Stimulated activated CD4-positive, alpha-beta T cell treated with anti-CD3 and anti-CD28 coated beads, TNF-alpha, amount 100 ng/mL, for 1 hour (primary cell): ENCODE data around the gene SLC39A9.
"Not testable (repeated sequence)": the region's sequence is repeated elsewhere in the genome, so short reads cannot be mapped to it uniquely, and the experiment has no call there.

Experiments used
- DNase-seq, 3 donors: peaks; one replicate each; pipeline ENCODE4 v3.0.0-alpha.2; 2020; ENCODE audit warnings: low read depth in 3 of 3, low spot score in 1 of 3

Gene SLC39A9

DNA sequence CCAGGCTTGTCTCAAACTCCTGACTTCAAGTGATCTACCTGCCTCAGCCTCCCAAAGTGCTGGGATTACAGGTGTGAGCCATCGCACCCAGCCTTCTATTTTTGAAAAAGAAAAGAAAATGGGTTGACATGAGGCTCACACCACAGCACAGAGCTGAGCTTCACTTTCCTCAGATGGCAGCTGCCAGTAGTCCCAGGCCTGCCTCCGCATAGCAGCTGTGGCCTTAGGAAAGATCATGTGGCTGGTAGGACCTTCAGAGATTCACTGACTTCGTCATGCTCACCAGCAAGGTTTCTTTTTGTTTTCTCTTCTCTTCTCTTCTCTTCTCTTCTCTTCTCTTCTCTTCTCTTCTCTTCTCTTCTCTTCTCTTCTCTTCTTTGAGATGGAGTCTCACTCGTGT is 99.8 kb downstream of the SLC39A9 start:
- DNase-seq: not testable (repeated sequence)

- no peak for DNase-seq
These were observed 100.9 kb downstream of the SLC39A9 start for GRCh38 chr14:69499436-69499835.

- no peak for DNase-seq
These were observed 101.6 kb downstream of the SLC39A9 start for GRCh38 chr14:69500096-69500495.

- DNase-seq: no peak
These were observed 102.2 kb downstream of the SLC39A9 start for GRCh38 chr14:69500736-69501135.

DNA sequence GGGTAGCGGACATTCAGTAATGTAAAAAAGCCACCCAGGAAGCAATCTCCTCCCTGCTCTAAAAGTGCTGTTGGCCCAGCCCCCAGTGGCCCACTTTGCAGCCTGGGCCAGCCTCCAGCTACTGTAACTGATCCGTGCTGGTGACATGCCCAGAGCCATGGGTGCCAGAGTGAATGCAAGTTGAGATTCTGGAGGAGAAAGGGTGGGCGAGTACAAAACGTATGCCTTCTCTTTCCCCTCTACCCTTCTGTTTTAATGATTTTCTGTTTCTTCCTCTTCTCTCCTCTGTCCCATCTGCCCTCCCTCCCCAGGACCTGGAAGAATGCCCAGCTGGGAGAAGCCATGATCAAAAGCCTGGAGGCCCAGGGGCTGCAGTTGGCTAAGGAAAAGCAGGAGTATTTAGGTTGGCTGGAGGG is 102.9 kb downstream of the SLC39A9 start:
- DNase-seq: no peak

DNA sequence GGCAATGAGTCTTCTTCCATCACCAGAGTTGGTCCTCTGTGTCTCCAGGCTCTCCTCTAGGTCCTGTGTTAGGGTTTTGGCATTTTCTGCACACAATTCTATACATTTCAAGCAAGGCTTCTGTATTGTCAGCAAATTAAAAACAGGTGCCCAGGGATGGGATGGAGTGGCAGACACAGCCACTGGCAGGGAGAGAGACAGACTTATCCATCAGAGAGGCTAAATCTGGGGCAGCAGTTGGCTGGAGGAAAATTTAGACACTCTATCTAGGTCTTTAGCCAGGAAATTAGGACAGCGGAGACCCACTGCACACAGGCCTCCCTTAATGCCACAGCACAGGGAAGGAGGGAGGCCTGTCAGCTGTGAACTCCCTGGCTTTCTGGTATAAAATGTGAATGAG is 106.3 kb downstream of the SLC39A9 start:
- no peak for DNase-seq

- no peak for DNase-seq
These were observed 107.1 kb downstream of the SLC39A9 start for GRCh38 chr14:69505338-69506240.

GRCh38 chr14:69506241-69506595 is 107.7 kb downstream of the SLC39A9 start:
- DNase-seq: no peak
